Nephron (organoid): Measurements from ENCODE around the gene C22orf31.

ENCODE experiments used
- H3K27ac Mint-ChIP-seq, 3 experiments: 2 replicates each; pipeline ENCODE4 v1.8.0; 2020; ENCODE audit warnings: mixed read lengths in 3 of 3, mild to moderate bottlenecking in 2 of 3, moderate library complexity in 1 of 3
- H3K27me3 Mint-ChIP-seq: 2 replicates; pipeline ENCODE4 v1.8.0; 2021; ENCODE audit warnings: low read depth, mild to moderate bottlenecking, moderate library complexity, mixed read lengths
- H3K36me3 Mint-ChIP-seq: 2 replicates; pipeline ENCODE4 v1.8.0; 2020; ENCODE audit warnings: low read depth, mixed read lengths
- H3K4me1 Mint-ChIP-seq: 2 replicates; pipeline ENCODE4 v1.8.0; 2020; ENCODE audit warnings: mixed read lengths
- H3K4me3 Mint-ChIP-seq, 3 experiments: 2 replicates each; pipeline ENCODE4 v1.8.0; 2020; ENCODE audit warnings: mild to moderate bottlenecking in 3 of 3, mixed read lengths in 3 of 3, moderate library complexity in 2 of 3
- H3K9me3 Mint-ChIP-seq: 2 replicates; pipeline ENCODE4 v1.8.0; 2020; ENCODE audit warnings: mixed read lengths
- CTCF ChIP-seq, 3 experiments: fragments of 200-600 bp; sonication (generic); IDR thresholded peaks; one replicate each; pipeline ENCODE4 v1.5.0; 2021; ENCODE audit warnings: antibody characterized with exemption in 3 of 3; ENCODE audit not compliant: unreplicated experiment in 3 of 3

C22orf31 gene

GRCh38 chr22:29049655-29050263 lies 11.9 kb downstream of the C22orf31 start:
- peaks cover 6% of the 10 kb centered on the region for H3K4me1 Mint-ChIP-seq
- H3K27ac Mint-ChIP-seq, result no peak overlapping the region
- TF ChIP-seq CTCF (IDR thresholded peaks at IDR 0.05; ENCODE audit: unreplicated experiment in 3 of 3), result no peak
- no peaks in the 10 kb centered on the region for H3K9me3 Mint-ChIP-seq
- no peak overlapping the region for H3K4me3 Mint-ChIP-seq
- H3K27me3 Mint-ChIP-seq, result no peaks in the 10 kb centered on the region
- H3K36me3 Mint-ChIP-seq, result peaks cover 34% of the 10 kb centered on the region

DNA sequence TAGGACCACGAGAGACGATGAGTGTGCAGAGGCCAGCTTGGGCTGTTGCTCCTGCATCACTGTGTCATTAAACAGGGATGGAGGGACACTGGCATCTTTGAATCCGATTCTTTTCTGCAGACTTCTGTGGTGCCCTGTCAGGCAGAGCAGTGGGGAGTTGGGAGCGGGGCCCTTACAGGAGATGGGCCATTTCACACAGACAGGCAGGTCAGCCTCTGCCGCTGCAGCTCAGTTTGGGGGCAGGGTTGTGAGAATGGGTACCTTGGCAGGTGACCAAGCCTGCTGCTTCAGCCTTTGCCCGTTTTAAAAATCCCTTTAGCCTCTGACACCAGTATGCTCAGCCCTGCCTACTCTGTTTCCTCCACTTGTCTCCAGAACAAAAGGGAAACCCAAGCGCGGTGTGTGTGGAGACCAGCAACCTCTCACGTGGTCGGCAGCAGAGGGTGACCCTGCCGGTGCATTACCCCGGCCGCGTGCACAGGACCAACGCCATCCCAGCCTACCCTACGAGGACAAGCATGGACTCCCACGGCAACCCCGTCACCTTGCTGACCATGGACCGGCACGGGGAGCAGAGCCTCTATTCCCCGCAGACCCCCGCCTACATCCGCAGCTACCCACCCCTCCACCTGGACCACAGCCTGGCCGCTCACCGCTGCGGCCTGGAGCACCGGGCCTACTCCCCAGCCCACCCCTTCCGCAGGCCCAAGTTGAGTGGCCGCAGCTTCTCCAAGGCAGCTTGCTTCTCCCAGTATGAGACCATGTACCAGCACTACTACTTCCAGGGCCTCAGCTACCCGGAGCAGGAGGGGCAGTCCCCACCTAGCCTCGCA lies 12.6 kb downstream of the C22orf31 start:
- Mint-ChIP-seq H3K4me1 (peaks cover 2% of the 10 kb centered on the region), H3K27ac (no peak overlapping the region), H3K9me3 (no peaks in the 10 kb centered on the region), H3K4me3 (no peak overlapping the region), H3K27me3 (no peaks in the 10 kb centered on the region), H3K36me3 (peaks cover 39% of the 10 kb centered on the region)
- no peak for TF ChIP-seq CTCF (IDR thresholded peaks at IDR 0.05; ENCODE audit: unreplicated experiment in 3 of 3)

DNA sequence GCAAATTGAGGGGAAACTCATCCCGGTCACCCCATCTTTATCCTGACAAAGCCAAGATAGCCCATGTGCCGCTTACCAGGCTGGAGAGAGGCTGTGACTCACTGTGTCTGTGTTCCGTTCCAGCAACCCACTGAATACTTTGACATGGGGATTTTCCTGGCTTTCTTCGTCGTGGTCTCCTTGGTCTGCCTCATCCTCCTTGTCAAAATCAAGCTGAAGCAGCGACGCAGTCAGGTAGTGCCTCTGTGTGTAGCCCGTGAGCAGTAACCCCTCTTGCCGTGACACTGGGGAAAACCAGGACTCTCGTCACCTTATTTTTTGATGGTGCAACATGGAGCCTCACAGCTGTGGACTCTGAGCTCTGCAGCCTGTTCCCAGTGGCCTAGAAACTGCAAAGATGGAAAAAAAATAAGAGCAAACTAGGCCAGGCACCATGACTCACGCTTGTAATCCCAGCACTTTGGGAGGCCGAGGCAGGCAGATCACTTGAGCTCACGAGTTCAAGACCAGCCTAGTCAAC lies 16.9 kb downstream of the C22orf31 start:
- Mint-ChIP-seq H3K27ac (no peak overlapping the region), H3K4me1 (peaks cover 16% of the 10 kb centered on the region), H3K9me3 (no peaks in the 10 kb centered on the region), H3K27me3 (no peaks in the 10 kb centered on the region), H3K4me3 (no peak overlapping the region), H3K36me3 (peaks cover 32% of the 10 kb centered on the region)
- no peak for TF ChIP-seq CTCF (IDR thresholded peaks at IDR 0.05; ENCODE audit: unreplicated experiment in 3 of 3)

DNA sequence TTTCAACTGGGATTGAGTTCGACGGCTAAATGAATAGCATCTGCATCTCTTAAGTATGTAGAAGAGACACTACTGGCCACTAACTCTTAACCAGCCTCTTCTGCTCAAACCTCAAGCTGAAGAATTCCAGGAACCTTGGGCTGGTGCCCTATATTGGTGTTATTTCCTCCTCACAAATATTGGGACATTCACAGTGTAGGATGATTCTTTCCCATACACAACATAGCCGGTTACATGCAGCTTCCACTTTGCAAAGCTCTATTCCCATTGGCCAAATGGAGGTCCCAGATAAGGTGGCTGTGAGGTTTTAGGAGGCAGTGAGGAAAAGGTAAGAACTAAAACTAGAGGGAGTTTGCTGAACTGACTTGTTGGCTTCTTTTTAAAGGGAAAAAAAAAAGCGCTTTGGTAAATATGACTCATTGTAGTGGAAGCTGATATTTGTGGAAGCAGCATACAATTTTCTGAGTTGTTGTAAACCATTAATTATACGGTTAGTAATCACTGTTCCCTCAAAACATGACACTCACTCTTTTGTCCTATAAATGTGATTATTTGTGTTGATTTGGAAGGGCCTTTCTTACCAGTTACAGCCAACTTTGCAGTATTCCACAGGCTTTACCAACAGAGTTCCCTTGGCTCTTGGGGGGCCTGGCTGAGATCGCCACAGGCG lies 17.6 kb downstream of the C22orf31 start:
- no peaks in the 10 kb centered on the region for H3K9me3 Mint-ChIP-seq

DNA sequence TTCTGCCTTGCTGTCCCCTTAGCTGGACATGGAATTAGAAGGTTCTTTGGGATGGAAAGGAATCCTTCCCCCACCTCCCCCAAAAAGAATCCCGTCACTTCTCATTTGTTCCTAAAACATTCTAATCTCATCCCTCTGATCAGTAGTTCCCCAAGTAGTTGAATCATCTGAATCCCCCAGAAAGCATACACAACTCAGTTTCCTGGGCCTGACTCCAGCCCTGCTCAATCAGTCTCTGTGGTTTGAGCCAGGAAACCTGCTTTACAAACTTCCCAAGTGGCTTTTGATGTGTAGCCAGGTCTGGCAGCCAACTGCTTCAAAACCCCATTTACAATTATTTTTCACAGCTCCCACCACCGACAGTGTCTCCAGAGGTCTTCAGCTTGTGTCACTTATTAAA lies 20.2 kb downstream of the C22orf31 start:
- Mint-ChIP-seq H3K36me3 (peaks cover 15% of the 10 kb centered on the region), H3K4me1 (peaks cover 23% of the 10 kb centered on the region), H3K27me3 (no peaks in the 10 kb centered on the region), H3K27ac (peak overlapping the region in 2 of 3 experiments; percentile 50 to 72), H3K9me3 (no peaks in the 10 kb centered on the region), H3K4me3 (no peak overlapping the region)
- TF ChIP-seq CTCF (IDR thresholded peaks at IDR 0.05; ENCODE audit: unreplicated experiment in 3 of 3), result no peak

More for the DNA sequence above, 17.6 kb downstream of the C22orf31 start:
- H3K4me1 Mint-ChIP-seq, result peaks cover 20% of the 10 kb centered on the region
- peak overlapping the region in 1 of 3 experiments; percentile 54 for H3K27ac Mint-ChIP-seq
- no peak overlapping the region for H3K4me3 Mint-ChIP-seq
- peaks cover 32% of the 10 kb centered on the region for H3K36me3 Mint-ChIP-seq
- no peak for TF ChIP-seq CTCF (IDR thresholded peaks at IDR 0.05; ENCODE audit: unreplicated experiment in 3 of 3)
- H3K27me3 Mint-ChIP-seq, result no peaks in the 10 kb centered on the region
